GM18517 (cell line): ENCODE data around the gene C3orf20.

Experiments
- ATAC-seq: cut with Tn5 transposase; IDR thresholded peaks from one replicate; pipeline ENCODE4 v1.9.1; 2021; ENCODE audit warnings: mild to moderate bottlenecking, moderate library complexity; ENCODE audit not compliant: unreplicated experiment

Gene C3orf20

DNA sequence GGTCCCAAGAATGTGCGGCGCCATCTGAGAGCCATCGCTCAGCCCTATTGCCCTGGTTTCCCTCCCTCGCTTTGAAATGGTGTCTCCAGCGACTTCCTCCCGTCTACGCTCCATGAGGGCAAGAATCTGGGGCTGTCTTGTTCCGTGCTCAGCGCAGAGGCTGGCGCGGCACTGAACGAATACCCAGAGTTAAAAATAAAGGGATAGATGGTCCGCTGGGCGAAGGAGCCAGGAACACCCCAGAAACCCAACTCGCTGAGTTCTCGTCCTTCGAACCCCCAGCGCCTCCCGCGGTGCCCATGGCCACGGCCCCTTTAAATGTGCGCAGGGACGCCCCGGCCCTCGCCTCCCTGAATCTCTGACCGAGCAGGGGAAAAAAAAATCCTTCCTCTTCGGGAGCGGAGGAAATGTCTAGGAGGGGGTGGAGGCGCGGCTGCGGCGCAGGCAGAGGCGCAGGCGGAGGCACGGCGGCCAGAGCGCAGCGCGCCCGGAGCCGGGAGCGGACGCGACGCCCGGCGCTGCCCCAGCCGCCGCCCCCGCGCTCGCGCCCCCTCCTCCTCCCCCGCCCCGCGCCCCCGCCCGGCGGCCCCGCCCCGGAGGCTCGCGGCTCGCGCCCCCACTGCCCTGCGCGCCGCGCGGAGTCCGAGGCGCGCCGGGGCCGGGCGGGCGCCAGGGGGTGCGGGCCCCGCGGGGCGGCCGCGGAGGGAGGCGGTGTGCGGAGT, 135.3 kb downstream of the C3orf20 start:
- ATAC-seq, result no peak

DNA sequence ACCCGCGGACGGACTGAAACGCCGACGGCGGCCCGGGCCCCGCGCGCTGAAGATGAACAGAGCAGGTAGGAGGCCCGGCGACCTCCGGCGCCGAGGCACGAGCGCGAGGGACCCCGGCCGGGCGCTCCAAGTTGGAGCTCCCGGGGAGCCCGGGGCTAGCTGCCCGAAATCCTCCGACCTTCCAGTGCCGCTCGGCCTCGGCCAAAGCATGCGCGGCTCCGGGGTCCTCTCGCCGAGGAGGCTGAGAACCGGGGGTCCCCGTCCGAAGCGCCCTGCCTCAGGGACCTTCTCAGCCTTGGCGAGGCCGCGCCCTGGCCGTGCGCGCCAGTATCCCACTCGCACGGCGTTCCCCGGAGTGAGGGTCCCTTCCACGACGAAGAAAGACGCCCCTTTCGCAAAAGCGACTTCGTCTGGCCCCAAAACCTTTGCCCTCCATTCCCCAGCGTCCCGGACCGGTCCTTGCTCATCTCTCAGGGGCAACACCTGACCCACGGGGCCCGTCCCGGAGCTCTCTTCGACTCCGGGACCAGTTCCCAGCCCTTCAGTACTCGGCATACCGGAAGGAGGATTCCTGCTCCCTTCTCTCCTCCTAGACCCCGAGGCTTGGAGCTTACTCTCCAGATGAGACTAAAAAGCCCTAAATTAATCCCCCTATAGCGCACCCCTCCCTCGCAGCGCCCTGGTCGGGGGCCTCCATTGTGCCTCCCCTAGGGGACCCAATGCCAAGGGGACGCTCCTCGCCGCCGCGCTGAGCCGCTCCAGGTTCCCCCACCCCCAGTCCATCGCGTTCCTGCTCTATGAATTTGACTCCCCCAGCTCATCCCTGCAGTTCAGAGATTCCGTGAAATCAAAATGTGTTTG, 136.1 kb downstream of the C3orf20 start:
- ATAC-seq, result no peak

DNA sequence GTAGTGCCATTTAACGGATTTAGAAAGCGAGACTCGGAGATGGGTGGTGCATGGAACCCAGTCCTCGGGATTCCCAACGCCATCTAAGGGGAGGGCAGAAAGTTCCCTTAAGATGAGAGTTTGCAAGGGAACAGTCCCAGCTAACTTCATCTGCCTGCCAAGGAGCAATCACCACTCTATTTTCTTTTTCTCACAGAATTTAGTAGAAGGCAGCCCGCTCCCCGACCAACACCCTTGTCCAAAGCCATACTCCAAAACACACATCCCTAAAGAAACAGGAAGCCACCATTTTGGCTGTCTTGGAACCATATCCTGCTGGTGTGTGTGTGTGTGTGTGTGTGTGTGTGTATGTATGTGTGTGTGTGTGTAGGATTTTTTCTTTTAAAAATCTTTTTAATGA, 136.7 kb downstream of the C3orf20 start:
- ATAC-seq, result no peak

DNA sequence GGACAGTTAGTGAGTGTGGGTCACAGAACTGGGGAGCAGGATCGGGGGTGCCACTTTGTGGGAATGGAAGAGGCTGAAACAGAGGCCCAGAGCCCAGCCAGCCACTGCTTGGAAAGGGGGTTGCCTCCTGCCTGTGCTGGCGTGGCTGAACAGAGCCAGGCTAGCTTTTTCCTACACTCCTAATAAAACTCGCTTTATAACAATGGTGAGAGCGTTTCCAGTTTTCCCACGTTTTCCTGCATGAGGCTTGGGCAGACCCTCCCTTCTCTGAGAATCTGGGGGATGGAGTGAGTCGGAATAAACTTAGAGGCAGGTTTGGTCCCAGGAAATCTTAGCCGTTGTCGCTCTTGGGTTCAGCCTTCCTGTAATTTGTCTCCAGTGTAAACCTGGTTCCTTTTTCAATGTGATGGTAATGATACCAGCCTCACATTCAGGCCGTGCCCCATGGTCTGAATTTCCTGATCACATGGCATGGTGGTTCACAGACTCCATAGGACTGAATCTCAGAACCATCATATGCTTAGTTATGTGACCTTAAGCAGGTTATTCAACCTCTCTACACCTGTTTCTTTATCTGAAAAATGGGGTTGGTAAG, 137.4 kb downstream of the C3orf20 start:
- no peak for ATAC-seq

DNA sequence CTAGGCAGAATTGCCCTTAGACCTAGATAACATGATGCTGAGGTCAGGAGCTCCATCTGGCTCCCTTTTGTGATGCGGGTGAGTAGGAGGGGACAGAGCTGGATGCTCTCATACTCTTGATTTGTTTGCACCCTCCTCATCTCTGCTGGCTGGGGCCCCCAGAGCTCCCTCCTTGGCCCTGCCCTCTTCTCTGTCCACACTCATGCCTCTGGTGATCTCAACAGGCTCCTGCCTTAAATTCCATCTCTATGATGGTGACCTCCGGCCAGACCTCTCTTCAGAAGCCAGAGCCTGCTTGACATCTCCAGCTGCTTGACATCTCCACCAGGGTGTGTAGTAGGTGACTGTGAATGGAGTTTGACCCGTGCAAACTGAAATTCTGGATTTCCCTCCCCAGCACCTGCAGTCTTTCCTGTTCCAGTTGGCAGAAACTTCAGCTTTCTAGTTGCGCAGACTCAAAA, 139.5 kb downstream of the C3orf20 start:
- ATAC-seq, result no peak

DNA sequence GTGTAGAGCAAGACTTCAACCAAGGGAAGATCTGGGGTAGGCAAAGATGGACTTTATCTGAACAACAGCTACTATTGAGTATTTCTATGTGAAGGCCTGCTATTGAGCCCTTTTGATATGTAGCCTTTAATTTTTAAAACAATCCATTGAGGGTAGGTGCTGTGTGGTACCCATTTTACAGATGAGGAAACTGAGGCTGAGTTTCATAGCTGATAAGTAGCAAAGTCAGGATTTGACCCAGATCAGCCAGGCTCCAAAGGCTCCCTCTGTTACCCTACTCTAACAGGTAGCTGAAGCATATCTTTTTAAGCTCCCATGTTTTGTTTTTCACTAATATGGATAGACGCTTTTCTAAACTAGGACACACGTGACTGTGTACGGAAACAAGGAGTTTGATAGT, 141.4 kb downstream of the C3orf20 start:
- ATAC-seq, result no peak

DNA sequence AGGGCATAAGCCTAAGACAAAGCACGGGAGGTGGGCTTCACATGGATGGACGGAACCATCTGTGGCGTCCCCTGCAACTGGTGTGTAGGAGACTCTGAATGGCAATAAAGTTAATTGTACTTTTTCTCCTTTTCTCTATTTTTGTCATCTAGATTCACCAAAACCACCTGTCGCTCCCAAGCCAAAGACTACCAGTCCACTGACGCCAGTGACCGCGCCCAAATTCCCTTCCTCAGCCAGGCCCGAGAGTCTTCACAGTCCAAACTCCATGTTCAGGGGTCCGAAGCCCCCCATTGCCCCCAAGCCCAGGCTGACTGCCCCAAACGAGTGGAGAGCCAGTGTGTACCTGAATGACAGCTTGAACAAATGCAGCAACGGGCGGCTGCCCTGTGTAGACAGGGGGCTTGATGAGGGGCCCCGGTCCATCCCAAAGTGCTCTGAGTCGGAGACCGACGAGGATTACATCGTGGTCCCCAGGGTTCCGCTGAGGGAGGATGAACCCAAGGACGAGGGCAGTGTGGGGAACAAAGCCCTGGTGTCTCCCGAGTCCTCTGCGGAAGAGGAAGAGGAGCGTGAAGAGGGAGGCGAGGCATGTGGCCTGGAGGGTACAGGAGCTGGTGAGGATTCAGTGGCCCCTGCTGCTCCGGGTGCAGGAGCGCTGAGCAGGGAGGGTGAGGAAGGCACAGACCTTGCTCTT, 144.0 kb downstream of the C3orf20 start, which contains the start of gene FGD5:
Gene FGD5, plus strand, starts transcription at position 159 of the 697 bp plus-strand sequence. Its CDS starts 110 bp downstream, at position 269.
- no peak for ATAC-seq

DNA sequence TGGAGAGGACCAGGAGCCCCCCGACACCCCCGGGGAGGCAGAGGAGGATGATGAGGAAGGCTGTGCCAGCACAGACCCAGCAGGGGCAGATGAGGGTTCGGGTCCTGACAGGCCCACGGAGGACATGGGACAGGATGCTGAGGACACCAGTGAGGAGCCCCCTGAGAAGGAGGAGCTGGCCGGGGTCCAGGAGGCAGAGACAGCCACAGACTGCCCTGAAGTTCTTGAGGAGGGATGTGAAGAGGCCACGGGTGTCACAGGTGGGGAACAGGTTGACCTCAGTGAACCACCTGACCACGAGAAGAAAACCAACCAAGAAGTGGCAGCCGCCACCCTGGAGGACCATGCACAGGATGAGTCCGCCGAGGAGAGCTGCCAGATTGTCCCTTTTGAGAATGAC, 144.7 kb downstream of the C3orf20 start:
- no peak for ATAC-seq

DNA sequence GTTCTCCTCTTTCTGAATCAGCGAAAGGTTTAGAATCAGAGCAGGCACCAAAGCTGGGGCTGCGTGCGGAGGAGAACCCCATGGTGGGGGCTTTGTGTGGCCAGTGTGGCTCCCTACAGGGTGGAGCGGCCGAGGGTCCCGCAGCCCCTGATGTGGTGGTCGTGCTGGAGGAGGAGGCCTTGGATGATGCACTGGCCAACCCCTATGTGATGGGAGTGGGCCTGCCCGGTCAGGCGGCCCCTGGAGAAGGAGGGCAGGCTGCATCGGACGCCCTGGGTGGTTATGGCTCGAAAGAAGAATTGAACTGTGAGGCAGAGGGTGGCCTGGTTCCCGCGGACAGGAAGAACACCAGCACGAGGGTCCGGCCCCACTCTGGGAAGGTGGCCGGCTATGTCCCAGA, 145.2 kb downstream of the C3orf20 start:
- no peak for ATAC-seq

DNA sequence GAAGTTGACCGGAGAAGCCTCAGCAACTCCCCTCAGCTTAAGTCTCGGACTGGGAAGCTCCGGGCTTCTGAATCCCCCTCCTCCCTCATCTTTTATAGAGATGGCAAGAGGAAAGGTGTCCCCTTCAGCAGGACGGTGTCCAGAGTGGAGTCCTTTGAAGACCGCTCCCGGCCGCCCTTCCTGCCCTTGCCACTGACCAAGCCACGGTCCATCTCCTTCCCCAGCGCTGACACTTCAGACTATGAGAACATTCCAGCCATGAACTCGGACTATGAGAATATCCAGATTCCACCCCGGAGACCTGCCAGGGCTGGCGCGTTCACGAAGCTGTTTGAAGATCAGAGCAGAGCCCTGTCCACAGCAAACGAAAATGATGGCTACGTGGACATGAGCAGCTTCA, 146.2 kb downstream of the C3orf20 start:
- ATAC-seq, result no peak

DNA sequence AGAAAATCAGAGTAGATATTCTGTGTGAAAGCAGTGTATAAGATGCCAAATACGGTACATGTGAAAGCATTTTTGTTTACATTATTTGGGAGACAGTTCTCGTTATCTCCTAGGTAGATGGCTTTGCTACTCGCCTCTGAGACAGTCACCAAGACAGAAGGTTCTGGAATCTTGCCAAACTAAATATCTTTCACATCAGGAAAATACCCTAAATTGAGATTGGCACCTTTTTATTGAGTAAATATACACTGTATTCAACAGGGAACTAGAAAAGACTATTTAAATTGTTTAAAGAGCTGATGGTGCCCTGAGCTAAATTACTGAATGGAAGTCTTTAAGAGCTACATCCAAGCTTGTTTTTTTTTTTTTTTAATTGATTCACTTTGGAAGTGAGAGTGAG, 147.2 kb downstream of the C3orf20 start:
- no peak for ATAC-seq
